Keratinocyte (primary cell): Measurements from ENCODE around the gene TRAIP. TPM values are rescaled to one million over a fixed set of nuclear protein-coding genes. Genes with fewer than 3 reads are reported as not detected.
"Not testable (repeated sequence)": the region's sequence is repeated elsewhere in the genome, so short reads cannot be mapped to it uniquely, and the experiment has no call there.

Source experiments
- DNase-seq: peaks from one replicate; pipeline ENCODE4 v3.0.0-alpha.2; 2011; ENCODE audit warnings: low read depth, missing footprints, low spot score
- FAIRE-seq: peaks from 2 replicates; lab custom pipeline; 2011; peaks lifted over from hg19 to GRCh38; lab: Jason Lieb, UNC
- H2AFZ ChIP-seq: 2 replicates; pipeline ENCODE4 v1.6.0; 2012; ENCODE audit warnings: low read length, control low read depth, inconsistent platforms; ENCODE audit not compliant: control insufficient read depth
- H3K27ac ChIP-seq: 2 replicates; pipeline ENCODE4 v1.5.1; 2011; ENCODE audit warnings: low read length; ENCODE audit not compliant: control insufficient read depth, insufficient read depth
- H3K27me3 ChIP-seq: 3 replicates; pipeline ENCODE4 v1.6.0; 2011; ENCODE audit warnings: low read length; ENCODE audit not compliant: control insufficient read depth, insufficient read depth; ENCODE audit errors: extremely low read depth
- H3K36me3 ChIP-seq, 2 experiments: 2 replicates in 1 of 2; 3 replicates in 1 of 2; pipeline ENCODE4 v1.5.1; 2011; ENCODE audit warnings: low read length in 2 of 2, mild to moderate bottlenecking in 1 of 2; ENCODE audit not compliant: control insufficient read depth in 2 of 2, insufficient read depth in 2 of 2; ENCODE audit errors: extremely low read depth in 1 of 2
- H3K4me1 ChIP-seq: 3 replicates; pipeline ENCODE4 v1.5.1; 2011; ENCODE audit warnings: low read length; ENCODE audit not compliant: control insufficient read depth, insufficient read depth; ENCODE audit errors: extremely low read depth
- H3K4me2 ChIP-seq: 3 replicates; pipeline ENCODE4 v1.6.0; 2011; ENCODE audit warnings: low read depth, low read length; ENCODE audit not compliant: control insufficient read depth, insufficient read depth; ENCODE audit errors: extremely low read depth
- H3K4me3 ChIP-seq, 3 experiments: fragments of 200-600 bp in 1 of 3; sonication (generic) in 1 of 3; 2 replicates in 2 of 3; 3 replicates in 1 of 3; pipeline ENCODE4 v1.5.1; 2011 to 2016; ENCODE audit warnings: low read length in 3 of 3, mild to moderate bottlenecking in 3 of 3, control low read depth in 2 of 3, inconsistent platforms in 1 of 3, low read depth in 1 of 3, mixed read lengths in 1 of 3, mixed run types in 1 of 3, moderate library complexity in 1 of 3; ENCODE audit not compliant: control insufficient read depth in 2 of 3, insufficient read depth in 2 of 3; ENCODE audit errors: extremely low read depth in 1 of 3
- H3K79me2 ChIP-seq: 2 replicates; pipeline ENCODE4 v1.6.0; 2012; ENCODE audit warnings: low read length; ENCODE audit not compliant: control insufficient read depth, insufficient read depth
- H3K9ac ChIP-seq: 3 replicates; pipeline ENCODE4 v1.6.0; 2011; ENCODE audit warnings: low read length; ENCODE audit not compliant: control insufficient read depth, insufficient read depth; ENCODE audit errors: extremely low read depth
- H3K9me1 ChIP-seq: 3 replicates; pipeline ENCODE4 v1.6.0; 2011; ENCODE audit warnings: low read length; ENCODE audit not compliant: control insufficient read depth, insufficient read depth; ENCODE audit errors: extremely low read depth
- H3K9me3 ChIP-seq: 2 replicates; pipeline ENCODE4 v1.5.1; 2012; ENCODE audit warnings: low read depth, low read length; ENCODE audit not compliant: control insufficient read depth
- H4K20me1 ChIP-seq: 3 replicates; pipeline ENCODE4 v1.6.0; 2011; ENCODE audit warnings: low read length; ENCODE audit not compliant: control insufficient read depth, insufficient read depth; ENCODE audit errors: extremely low read depth
- EZH2 ChIP-seq: IDR thresholded peaks from one replicate; pipeline ENCODE4 v1.6.1; 2012; ENCODE audit warnings: inconsistent platforms, mild to moderate bottlenecking, low read length, moderate library complexity
- dilution Hi-C: fragments of 300-500 bp; cut with MboI; formaldehyde crosslinking; loops from one replicate; pipeline ENCODE4 v1.7.0; 2020; ENCODE audit warnings: low sequenced_read_pairs; ENCODE audit not compliant: extremely low pct_ligation_motif_present
- polyA minus RNA-seq, 3 experiments: library from RNA; depleted of rRNA, polyadenylated mRNA; stranded (reverse); fragments of >200 nt; gene quantifications; 1 replicate in 1 of 3; 2 replicates in 1 of 3; 3 replicates in 1 of 3; pipeline ENCODE4 v1.2.3, GENCODE V29; 2011
- polyA plus RNA-seq, 5 experiments: library from polyadenylated mRNA; depleted of rRNA in 3 of 5; stranded (reverse) in 3 of 5; stranded (forward) in 1 of 5; unstranded in 1 of 5; fragments of >200 nt; gene quantifications; 1 replicate in 1 of 5; 2 replicates in 3 of 5; 3 replicates in 1 of 5; pipeline versions ENCODE4 v1.2.1 to v1.2.3, GENCODE V29; 2011 to 2012; ENCODE audit warnings: missing spikeins in 2 of 5, low read depth in 1 of 5, low replicate concordance in 1 of 5
- TF ChIP-seq, protein P1 (sequence below), 3 experiments: IDR thresholded peaks in 1 of 3; conservative IDR thresholded peaks in 1 of 3; optimal IDR thresholded peaks in 1 of 3; 2 replicates in 2 of 3; 3 replicates in 1 of 3; pipeline versions ENCODE3 to v1.5.1; 2011; ENCODE audit warnings: low read length in 3 of 3, mild to moderate bottlenecking in 3 of 3, moderate library complexity in 2 of 3, control low read depth in 1 of 3, inconsistent platforms in 1 of 3; ENCODE audit not compliant: insufficient read depth in 2 of 3; ENCODE audit errors: extremely low read depth in 1 of 3

The TRAIP gene, protein sequence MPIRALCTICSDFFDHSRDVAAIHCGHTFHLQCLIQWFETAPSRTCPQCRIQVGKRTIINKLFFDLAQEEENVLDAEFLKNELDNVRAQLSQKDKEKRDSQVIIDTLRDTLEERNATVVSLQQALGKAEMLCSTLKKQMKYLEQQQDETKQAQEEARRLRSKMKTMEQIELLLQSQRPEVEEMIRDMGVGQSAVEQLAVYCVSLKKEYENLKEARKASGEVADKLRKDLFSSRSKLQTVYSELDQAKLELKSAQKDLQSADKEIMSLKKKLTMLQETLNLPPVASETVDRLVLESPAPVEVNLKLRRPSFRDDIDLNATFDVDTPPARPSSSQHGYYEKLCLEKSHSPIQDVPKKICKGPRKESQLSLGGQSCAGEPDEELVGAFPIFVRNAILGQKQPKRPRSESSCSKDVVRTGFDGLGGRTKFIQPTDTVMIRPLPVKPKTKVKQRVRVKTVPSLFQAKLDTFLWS
- polyA plus RNA-seq (3.7 to 5.8 TPM (median 5.8 TPM) in 3 replicates), polyA minus RNA-seq (3.6 to 7.2 TPM (median 5.9 TPM) in 3 replicates)
- 0.76 TPM for polyA plus RNA-seq (2011; ENCODE audit: low read depth)
- 1.9 and 2.2 TPM in 2 replicates for polyA plus RNA-seq (2011; cell fraction: cytosol; rRNA removed)
- 8.6 and 8.9 TPM in 2 replicates for polyA plus RNA-seq (2011; cell fraction: nucleus; rRNA removed)
- 0.79 and 3.7 TPM in 2 replicates for polyA plus RNA-seq (2012; ENCODE audit: low replicate concordance)
- not detected for polyA minus RNA-seq (2011; cell fraction: cytosol; rRNA and poly(A)+ RNA removed)
- 1.3 and 1.4 TPM in 2 replicates for polyA minus RNA-seq (2011; cell fraction: nucleus; rRNA and poly(A)+ RNA removed)

DNA sequence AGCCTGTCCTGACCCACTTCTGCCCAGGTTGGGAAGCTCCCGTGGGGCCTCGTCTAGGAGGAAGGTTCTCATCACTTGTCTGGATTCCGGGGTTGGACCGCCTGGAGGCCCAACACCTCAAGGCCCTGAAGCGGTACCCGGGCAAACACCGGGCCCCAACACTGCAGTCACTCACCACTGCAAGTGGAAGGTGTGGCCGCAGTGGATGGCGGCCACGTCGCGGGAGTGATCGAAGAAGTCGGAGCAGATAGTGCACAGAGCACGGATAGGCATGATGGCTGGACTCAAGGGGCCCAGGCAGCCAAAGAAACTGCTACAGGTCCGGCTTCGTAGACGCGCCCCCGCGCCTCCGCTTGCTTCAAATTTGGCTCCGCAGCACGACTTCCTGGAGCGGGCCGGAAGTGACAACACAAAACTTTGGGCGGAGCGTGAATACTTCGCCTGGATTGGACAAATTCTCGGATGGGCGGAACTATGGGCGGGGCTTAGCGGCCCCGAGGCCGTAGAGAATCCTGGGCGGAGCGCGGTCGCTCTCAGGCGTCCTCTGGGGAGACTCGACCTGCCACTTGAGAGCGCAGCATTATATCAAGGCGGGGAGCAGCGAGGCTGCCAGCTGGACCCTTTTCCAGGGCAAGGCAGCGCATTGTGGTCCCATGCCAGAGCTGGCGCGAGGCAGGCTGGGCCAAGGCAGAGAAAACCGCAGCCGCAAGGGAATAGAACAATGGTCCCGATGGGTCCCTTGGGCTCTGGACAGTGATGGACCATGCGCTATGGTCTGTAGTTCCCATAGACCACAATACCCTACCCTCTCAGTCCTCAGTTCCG is at the start of gene TRAIP:
Gene TRAIP (minus strand): TSS at position 384 of the 825 bp plus-strand sequence. CDS start 111 bp downstream, at position 273.
- Histone ChIP-seq H3K9ac (peak within 1 kb of the TSS; percentile 77), H3K4me3 (peak within 1 kb of the TSS; percentile 71 to 94 (median 93)), H3K4me1 (peaks cover 14% of the 10 kb centered on the region), H2AFZ (peak within 1 kb of the TSS; percentile 99), H3K36me3 (no peaks in the 10 kb centered on the region), H3K27me3 (peaks cover under 1% of the 10 kb centered on the region), H3K79me2 (peaks cover 13% of the 10 kb centered on the region), H3K4me2 (peak within 1 kb of the TSS; percentile 99), H3K27ac (peak within 1 kb of the TSS; percentile 61), H3K9me1 (no peaks in the 10 kb centered on the region), H4K20me1 (no peaks in the 10 kb centered on the region), H3K9me3 (no peaks in the 10 kb centered on the region)
- dilution Hi-C loops, result loop anchor here (25.0 kb wide), 2 partner anchors 106 to 119 kb away; no protein-coding TSS in a partner anchor
- DNase-seq (peak; percentile 76), FAIRE-seq (peak; percentile 92)
- TF ChIP-seq, protein P1, sequence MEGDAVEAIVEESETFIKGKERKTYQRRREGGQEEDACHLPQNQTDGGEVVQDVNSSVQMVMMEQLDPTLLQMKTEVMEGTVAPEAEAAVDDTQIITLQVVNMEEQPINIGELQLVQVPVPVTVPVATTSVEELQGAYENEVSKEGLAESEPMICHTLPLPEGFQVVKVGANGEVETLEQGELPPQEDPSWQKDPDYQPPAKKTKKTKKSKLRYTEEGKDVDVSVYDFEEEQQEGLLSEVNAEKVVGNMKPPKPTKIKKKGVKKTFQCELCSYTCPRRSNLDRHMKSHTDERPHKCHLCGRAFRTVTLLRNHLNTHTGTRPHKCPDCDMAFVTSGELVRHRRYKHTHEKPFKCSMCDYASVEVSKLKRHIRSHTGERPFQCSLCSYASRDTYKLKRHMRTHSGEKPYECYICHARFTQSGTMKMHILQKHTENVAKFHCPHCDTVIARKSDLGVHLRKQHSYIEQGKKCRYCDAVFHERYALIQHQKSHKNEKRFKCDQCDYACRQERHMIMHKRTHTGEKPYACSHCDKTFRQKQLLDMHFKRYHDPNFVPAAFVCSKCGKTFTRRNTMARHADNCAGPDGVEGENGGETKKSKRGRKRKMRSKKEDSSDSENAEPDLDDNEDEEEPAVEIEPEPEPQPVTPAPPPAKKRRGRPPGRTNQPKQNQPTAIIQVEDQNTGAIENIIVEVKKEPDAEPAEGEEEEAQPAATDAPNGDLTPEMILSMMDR (optimal IDR thresholded peaks at IDR 0.05 in 1 of 3, IDR thresholded peaks at IDR 0.05 in 1 of 3, conservative IDR thresholded peaks at IDR 0.05 in 1 of 3; ENCODE audit: extremely low read depth in 1 of 3, insufficient read depth in 2 of 3, low read length in 3 of 3), result peak in 1 of 3 experiments; percentile 13
- no peak for TF ChIP-seq EZH2

DNA sequence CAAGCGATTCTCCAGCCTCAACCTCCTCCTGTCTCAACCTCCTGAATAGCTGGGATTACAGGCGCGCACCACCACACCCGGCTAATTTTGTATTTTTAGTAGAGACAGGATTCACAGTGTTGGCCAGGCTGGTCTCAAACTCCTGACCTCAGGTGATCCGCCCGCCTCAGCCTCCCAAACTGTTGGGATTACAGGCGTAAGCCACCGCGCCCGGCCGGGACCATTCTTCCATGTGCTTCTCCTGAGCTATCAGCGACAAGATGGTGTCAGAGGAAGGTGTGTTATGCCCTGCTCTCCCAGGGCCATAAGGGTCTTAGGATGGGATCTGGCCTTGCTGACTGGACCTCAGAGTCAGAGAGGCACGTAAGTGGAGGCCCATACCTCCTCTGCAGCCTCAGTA is 48.1 kb upstream of the TRAIP start:
- dilution Hi-C loops, H3K4me3 ChIP-seq, H3K27me3 ChIP-seq, H3K27ac ChIP-seq, H3K9me1 ChIP-seq, FAIRE-seq, H4K20me1 ChIP-seq, H3K9me3 ChIP-seq, H2AFZ ChIP-seq, H3K9ac ChIP-seq, DNase-seq: not testable (repeated sequence)
- Histone ChIP-seq H3K4me1 (peaks cover 33% of the 10 kb centered on the region), H3K4me2 (peak overlapping the region; percentile 30), H3K36me3 (peaks cover 1 to 13% of the 10 kb centered on the region in 2 experiments), H3K79me2 (peaks cover 39% of the 10 kb centered on the region)
